ENCODE data around the gene FBXW4.

FBXW4 gene

DNA sequence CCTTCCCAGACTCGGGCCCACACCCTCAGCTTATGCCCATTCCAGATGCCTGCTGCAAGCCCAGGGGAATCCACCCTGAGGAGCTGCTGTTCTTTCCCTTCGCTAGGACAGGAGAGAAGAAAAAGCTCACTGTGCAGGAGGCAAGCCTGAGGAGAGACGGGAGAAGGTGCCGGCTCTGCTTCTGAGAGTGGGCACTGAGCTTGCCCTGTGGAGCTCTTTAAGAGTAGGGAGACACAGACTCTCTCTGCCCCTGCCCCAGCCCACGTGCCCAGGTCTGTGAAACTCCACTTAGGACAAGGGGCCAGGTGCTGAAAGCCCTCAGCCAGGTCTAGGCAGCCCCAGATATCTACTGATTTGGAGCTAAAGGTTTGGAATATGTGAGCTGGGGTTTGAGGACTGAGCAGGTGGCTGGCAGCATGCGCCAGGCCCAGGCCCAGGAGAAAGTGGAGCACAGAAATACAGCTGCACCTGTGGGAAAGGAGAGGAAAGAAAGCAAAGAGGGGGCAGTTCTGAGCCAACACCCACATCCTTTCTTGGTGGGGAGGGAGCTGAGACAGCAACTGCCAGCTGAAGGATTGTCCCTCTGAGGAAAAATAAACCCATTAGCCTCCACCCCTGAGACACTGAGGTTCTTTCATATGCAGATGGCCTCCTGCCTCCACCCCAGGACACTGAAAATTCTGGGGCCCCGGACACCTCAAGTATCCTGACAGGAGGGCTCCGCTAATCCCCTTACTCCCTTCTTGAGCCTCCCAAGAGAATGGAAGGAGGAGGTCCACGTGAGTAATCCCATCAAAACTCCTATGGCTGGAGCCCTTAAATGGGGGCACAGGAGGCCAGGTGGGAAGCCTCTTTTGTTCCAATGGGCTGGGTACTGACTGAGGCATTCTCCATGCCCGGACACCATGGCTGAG, 114.2 kb downstream of the FBXW4 start:
- no peak for DNase-seq (ENCODE audit: low spot score)

GRCh38 chr10:101579516-101579870, 115.5 kb downstream of the FBXW4 start:
- no peak for DNase-seq (ENCODE audit: low spot score)

GRCh38 chr10:101578803-101579515, 116.0 kb downstream of the FBXW4 start:
- no peak for DNase-seq (ENCODE audit: low spot score)

DNA sequence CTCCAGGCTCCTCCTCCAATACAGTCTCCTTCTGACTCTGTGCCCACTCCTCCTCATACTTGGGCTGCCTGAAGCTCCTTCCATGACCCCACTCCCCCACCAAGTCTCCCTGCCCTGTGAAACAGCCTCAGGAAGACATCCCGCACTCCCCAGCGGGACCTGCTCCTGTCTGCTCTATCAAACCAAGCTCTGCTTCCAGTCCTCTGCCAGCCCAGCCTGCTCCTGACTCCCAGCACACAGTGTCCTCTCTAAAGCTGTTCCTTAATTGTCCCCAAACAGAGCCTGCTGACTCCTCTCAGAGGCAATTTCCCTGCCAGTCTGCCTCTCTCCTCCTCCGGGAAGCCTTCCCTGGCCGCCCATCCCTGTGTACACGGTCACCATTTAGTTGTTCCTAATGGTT, 116.8 kb downstream of the FBXW4 start:
- no peak for DNase-seq (ENCODE audit: low spot score)

DNA sequence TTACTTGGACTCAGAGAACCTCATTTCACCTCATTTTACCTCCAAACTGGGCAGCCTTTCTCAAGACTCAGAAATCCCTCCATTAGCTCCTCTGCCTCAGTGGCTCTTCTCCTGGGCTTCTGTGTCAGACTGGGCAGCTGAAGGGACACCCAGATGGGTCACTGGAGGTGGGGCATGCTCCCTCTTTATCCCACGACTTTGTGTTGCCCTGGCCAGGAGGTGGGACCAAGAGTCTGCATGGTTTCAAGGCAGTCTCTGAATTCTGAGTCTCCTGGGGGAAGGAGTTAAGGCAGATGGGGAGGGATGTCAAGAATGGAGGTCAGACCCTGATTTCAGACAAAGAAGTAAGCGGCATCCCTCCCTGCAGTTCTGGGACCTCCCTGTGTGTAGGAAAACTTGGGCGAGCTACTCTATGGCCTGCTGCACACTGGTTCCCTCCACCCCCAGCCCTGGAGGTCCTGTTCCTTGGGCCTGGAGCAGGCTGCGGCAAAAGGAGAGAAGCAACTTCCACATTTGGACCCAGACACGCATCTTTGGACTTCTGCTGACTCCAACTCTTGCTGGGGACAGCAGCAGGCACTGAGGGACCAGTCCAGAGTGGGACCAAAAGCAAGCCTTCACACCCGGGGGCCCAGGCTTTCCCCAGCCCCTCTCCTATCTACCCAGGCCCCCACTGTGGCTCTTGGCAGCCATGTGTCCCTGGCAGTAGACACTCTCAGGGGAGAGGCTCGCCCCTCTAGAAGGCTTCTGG, 117.7 kb downstream of the FBXW4 start:
- DNase-seq (ENCODE audit: low spot score) = peak; percentile 21

GRCh38 chr10:101576211-101576863, 118.6 kb downstream of the FBXW4 start:
- peak; percentile 90 for DNase-seq (ENCODE audit: low spot score)

- peak; percentile 95 for DNase-seq (ENCODE audit: low spot score)
Measured at GRCh38 chr10:101575580-101576210, 119.3 kb downstream of the FBXW4 start.

GRCh38 chr10:101575091-101575490, 119.9 kb downstream of the FBXW4 start:
- DNase-seq (ENCODE audit: low spot score) = peak; percentile 56

GRCh38 chr10:101573885-101574753, 120.9 kb downstream of the FBXW4 start:
- no peak for DNase-seq (ENCODE audit: low spot score)

- peak; percentile 17 for DNase-seq (ENCODE audit: low spot score)
Measured at GRCh38 chr10:101572785-101573184, 122.2 kb downstream of the FBXW4 start.

DNA sequence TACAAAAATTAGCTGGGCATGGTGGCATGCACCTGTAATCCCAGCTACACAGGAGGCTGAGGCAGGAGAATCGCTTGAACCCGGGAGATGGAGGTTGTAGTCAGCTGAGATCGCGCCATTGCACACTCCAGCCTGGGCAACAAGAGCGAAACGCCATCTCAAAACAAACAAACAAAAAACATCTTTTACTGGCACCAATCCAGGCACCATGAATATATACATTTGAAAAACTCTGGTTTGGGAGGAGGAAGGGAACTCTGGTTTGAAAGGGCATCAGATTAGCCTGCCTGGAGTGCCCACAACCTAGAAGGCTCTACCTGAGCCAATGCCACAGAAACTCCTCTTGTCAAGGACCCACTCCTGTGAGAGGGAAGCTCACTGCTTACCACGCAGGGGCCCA, 122.8 kb downstream of the FBXW4 start:
- peak; percentile 75 for DNase-seq (ENCODE audit: low spot score)

GRCh38 chr10:101571271-101571925, 123.6 kb downstream of the FBXW4 start:
- no peak for DNase-seq (ENCODE audit: low spot score)

DNA sequence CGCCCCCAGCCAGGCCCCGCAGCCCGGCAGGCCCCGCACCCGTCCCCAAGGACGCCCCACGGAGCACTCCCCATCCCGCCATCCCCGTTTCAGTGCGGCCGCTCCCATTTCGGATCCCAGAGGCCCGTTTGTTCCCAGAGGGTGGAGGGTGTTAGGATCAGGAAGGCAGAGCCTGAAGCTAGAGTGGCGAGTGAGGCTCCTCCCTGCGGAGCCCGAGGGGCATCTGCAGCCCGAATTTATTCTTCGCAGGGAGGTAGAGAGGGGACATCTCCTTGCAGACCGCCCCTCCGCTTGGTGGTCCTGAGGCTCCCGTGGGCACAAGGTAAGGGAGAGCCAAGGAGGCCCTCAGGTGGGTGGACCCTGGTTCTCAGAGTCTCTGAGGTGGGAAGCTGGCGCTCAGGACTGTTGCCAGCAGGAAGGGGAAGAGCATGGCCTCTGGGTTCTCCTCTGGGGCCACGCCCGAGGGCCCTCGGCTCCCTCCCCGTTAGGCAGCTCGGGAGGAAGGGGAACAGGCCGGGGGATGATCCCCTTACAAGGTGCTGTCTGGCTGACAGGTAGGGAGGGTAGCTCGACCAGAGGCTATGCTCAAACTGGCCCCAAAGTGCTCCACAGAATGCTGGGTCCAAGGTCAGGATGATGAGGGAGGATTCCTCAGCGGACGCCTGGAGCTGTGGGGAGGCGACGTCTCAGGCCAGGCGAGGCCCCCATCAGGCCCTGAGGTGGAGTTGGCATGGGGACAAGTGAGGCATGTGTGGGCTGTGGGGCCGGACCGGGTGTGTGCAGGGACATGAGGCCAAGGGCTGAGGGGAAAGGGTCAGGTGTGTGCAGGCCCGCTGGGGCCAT, 124.3 kb downstream of the FBXW4 start:
- DNase-seq (ENCODE audit: low spot score) = peak; percentile 34

DNA sequence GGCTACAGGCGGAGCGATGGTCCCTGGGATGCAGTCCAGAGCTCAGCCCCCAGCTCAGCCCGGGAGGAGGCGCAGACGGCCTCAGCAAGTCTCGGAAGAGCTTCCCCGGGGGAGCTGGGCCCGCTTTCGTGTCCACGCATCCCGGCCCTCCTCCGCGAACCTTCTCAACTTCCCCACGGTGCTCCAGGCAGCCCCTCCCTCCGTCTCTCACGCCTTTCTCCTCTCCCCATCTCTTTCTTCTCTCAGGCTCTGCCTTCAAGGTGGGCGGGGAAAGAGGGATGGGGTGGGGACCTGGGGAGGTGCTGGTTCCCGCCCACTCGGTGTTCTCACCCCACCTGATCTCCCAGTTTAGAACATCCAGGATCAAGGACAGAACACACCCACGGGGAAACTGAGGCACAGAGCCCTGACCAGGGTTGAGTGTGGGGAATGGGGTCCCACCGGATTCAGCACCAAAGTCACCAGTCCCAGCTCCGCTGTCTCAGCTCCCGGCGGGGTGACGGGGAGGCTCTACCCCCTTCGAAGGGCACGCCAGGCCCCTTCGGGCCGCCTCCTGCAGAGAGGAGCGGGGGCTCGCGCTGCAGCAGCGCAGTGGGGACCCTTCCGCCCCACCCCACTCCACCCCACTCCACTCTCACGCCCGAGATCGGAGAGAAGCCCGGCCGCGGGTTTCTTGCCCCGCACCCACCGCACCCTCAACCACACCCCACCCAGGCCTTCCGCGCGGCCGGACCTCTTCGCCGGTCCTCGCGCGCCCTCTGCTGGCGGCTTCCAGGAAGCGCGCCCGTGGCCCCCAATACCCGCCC, 125.1 kb downstream of the FBXW4 start:
- DNase-seq (ENCODE audit: low spot score) = peak; percentile 89

DNA sequence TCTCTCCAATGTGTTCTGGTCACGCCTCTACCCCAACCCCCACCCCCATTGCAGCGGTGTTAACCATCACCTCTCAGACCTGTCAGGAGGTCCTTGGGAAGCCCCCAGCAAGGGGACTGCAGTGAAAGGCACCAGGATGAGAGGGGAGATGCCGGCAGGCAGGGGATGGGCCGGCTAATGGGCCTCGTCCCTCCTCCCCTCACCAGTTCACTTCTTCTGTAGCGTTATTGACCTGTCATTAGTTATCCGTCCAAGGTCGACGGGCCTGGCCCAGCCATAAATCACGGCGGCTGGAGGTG, 125.7 kb downstream of the FBXW4 start:
- DNase-seq (ENCODE audit: low spot score) = no peak

GRCh38 chr10:101568054-101568745, 126.8 kb downstream of the FBXW4 start:
- no peak for DNase-seq (ENCODE audit: low spot score)

GRCh38 chr10:101567165-101568006, 127.6 kb downstream of the FBXW4 start:
- no peak for DNase-seq (ENCODE audit: low spot score)
